Lung (tissue), 12 donors: ENCODE data around the gene RBPJL. TPM values are rescaled to one million over a fixed set of nuclear protein-coding genes. Genes with fewer than 3 reads are reported as not detected.

ENCODE experiments used
- ATAC-seq: fragments of 200-7000 bp; cut with Tn5 transposase; one replicate; pipeline ENCODE4 v1.9.1; 2020; ENCODE audit warnings: moderate number of reproducible peaks; ENCODE audit not compliant: insufficient read depth, low FRiP score
- DNase-seq, 3 donors: peaks; one replicate each; pipeline ENCODE4 v3.0.0-alpha.2; 2013 to 2017
- H3K27ac ChIP-seq, 2 donors: one replicate each; pipeline ENCODE4 v1.5.1; 2013; ENCODE audit warnings: mild to moderate bottlenecking in 2 of 2, moderate library complexity in 2 of 2, control low read depth in 1 of 2, inconsistent platforms in 1 of 2, low read depth in 1 of 2, low read length in 1 of 2
- H3K27me3 ChIP-seq, 3 donors: one replicate each; pipeline ENCODE4 v1.5.1; 2013; ENCODE audit warnings: low read length in 2 of 3; ENCODE audit not compliant: control insufficient read depth in 3 of 3, insufficient read depth in 3 of 3
- H3K36me3 ChIP-seq, 4 donors: one replicate each; pipeline ENCODE4 v1.5.1; 2013; ENCODE audit warnings: low read length in 4 of 4, mild to moderate bottlenecking in 1 of 4, moderate library complexity in 1 of 4; ENCODE audit not compliant: control insufficient read depth in 4 of 4, insufficient read depth in 4 of 4
- H3K4me1 ChIP-seq, 5 donors: one replicate each; pipeline ENCODE4 v1.5.1; 2013; ENCODE audit warnings: low read length in 5 of 5, mild to moderate bottlenecking in 2 of 5, moderate library complexity in 1 of 5; ENCODE audit not compliant: control insufficient read depth in 5 of 5, insufficient read depth in 5 of 5
- H3K4me3 ChIP-seq: one replicate; pipeline ENCODE4 v1.5.1; 2013; ENCODE audit warnings: mild to moderate bottlenecking, control low read depth, moderate library complexity
- H3K9ac ChIP-seq, 2 donors: one replicate each; pipeline ENCODE4 v1.5.1; 2013; ENCODE audit warnings: low read length in 2 of 2, control low read depth in 1 of 2; ENCODE audit not compliant: insufficient read depth in 1 of 2
- H3K9me3 ChIP-seq, 4 donors: one replicate each; pipeline ENCODE4 v1.5.1; 2013; ENCODE audit warnings: low read length in 3 of 4, mild to moderate bottlenecking in 1 of 4, moderate library complexity in 1 of 4; ENCODE audit not compliant: control insufficient read depth in 4 of 4, insufficient read depth in 3 of 4
- WGBS, 2 donors: extraction: QIAGEN DNeasy Blood & Tissue Kit; methylation state at CpG; one replicate each; pipeline ENCODE4 v1.1.7; 2013; 5-methylcytosine and 5-hydroxymethylcytosine counted together
- polyA plus RNA-seq, 2 donors: library from polyadenylated mRNA; stranded (reverse); fragments of 200-250 nt; gene quantifications; one replicate each; pipeline ENCODE4 v1.2.1, GENCODE V29; 2013
- total RNA-seq, 2 donors: library from RNA; depleted of rRNA in 1 of 2; stranded (reverse); fragments of >200 nt in 1 of 2; gene quantifications; one replicate each; pipeline ENCODE4 v1.2.1, GENCODE V29; 2014 to 2021
- TF ChIP-seq, protein P1 (sequence below): IDR thresholded peaks from 2 replicates; pipeline ENCODE4 v1.5.1; 2012; ENCODE audit warnings: mild to moderate bottlenecking; ENCODE audit errors: control extremely low read depth, extremely low read depth
- donor health status: control.
- donor health status: control.
- donor health status: Bipolar disorder and iron deficiency.
- donor health status: healthy.
- donor health status: DM: yes; HTN: yes; CAD: no.

RBPJL gene
- total and polyA plus RNA-seq, 4 donors: 0.12 TPM; not detected in 3

GRCh38 chr20:45289942-45290676 is 16.5 kb upstream of the RBPJL start:
- Histone ChIP-seq H3K36me3 (no peaks in the 10 kb centered on the region), H3K4me1 (peaks cover 0 to 12% (median 0%) of the 10 kb centered on the region in 5 donors), H3K9me3 (no peaks in the 10 kb centered on the region), H3K27ac (no peak overlapping the region), H3K9ac (no peak overlapping the region), H3K4me3 (no peak overlapping the region), H3K27me3 (peaks cover 0 to 24% (median 19%) of the 10 kb centered on the region in 3 donors)
- DNase-seq (no peak), ATAC-seq (no peak)
- 67 to 82% methylated on average over 13 of the region's 13 CpGs for WGBS, 2 donors
- TF ChIP-seq, protein P1, sequence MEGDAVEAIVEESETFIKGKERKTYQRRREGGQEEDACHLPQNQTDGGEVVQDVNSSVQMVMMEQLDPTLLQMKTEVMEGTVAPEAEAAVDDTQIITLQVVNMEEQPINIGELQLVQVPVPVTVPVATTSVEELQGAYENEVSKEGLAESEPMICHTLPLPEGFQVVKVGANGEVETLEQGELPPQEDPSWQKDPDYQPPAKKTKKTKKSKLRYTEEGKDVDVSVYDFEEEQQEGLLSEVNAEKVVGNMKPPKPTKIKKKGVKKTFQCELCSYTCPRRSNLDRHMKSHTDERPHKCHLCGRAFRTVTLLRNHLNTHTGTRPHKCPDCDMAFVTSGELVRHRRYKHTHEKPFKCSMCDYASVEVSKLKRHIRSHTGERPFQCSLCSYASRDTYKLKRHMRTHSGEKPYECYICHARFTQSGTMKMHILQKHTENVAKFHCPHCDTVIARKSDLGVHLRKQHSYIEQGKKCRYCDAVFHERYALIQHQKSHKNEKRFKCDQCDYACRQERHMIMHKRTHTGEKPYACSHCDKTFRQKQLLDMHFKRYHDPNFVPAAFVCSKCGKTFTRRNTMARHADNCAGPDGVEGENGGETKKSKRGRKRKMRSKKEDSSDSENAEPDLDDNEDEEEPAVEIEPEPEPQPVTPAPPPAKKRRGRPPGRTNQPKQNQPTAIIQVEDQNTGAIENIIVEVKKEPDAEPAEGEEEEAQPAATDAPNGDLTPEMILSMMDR: no peak

GRCh38 chr20:45290677-45291355 is 15.8 kb upstream of the RBPJL start:
- Histone ChIP-seq H3K9ac (no peak overlapping the region), H3K4me3 (no peak overlapping the region), H3K4me1 (peaks cover 0 to 12% (median 0%) of the 10 kb centered on the region in 5 donors), H3K27ac (no peak overlapping the region), H3K9me3 (no peaks in the 10 kb centered on the region), H3K27me3 (peaks cover 0 to 24% (median 20%) of the 10 kb centered on the region in 3 donors), H3K36me3 (no peaks in the 10 kb centered on the region)
- ATAC-seq (peak; percentile 44), DNase-seq (peak; percentile 83 to 88 (median 84))
- TF ChIP-seq, protein P1: peak; percentile 82
- 11 to 19% methylated on average over 8 of the region's 8 CpGs for WGBS, 2 donors

DNA sequence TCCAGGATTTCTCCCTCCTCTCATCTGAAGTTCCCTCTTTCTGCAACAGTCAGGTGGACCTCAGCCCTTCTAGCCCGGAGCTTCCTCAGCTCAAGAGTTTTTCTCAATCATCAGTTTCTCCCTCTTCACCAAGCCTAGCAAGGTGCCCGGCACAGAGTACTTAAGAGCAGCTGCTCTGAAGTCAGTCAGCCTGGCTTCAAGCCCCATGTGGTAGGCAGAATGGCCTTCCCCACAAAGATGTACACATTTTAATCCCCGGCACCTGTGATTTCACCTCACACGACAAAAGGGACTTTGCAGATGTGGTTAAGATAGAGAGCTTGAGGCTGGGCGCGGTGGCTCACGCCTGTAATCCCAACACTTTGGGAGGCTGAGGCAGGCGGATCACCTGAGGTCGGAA is 15.1 kb upstream of the RBPJL start:
- Histone ChIP-seq H3K27me3 (peaks cover 0 to 24% (median 20%) of the 10 kb centered on the region in 3 donors), H3K27ac (no peak overlapping the region), H3K9me3 (no peaks in the 10 kb centered on the region), H3K36me3 (no peaks in the 10 kb centered on the region), H3K9ac (no peak overlapping the region), H3K4me3 (no peak overlapping the region), H3K4me1 (peaks cover 0 to 12% (median 0%) of the 10 kb centered on the region in 5 donors)
- no peak for DNase-seq
- 82 to 83% methylated on average over 9 of the region's 9 CpGs for WGBS, 2 donors
- TF ChIP-seq, protein P1: no peak
- ATAC-seq: no peak
